ENCODE data around the gene NR1H3. TPM values are rescaled to one million over a fixed set of nuclear protein-coding genes. Genes with fewer than 3 reads are reported as not detected.

Gene NR1H3
- total RNA-seq, 1 experiment from 2014 or later, result 31.6 TPM

DNA sequence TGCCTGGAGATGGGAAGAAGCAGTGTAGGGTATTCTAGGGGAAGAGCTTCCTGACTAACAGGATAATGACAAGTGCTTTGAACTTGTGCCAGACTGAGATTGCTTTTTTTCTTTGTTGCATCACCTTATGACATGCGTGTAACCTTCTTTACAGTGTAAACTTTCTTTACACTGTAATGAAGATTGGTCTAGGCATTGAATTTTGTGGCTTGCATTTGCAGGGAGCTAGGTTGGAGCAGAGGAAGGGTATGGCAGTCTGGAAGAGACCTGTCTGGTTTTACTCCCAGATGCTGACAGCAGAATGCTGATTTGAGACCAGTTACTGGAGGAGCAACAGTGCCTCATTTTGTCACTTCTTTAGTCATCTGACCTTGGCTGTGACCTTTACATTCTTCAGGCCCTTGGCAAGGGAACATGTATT, 37.4 kb upstream of the NR1H3 start:
- Histone ChIP-seq H3F3A (ENCODE audit: low read length, unreplicated experiment) (no peaks in the 10 kb centered on the region), H4K20me1 (ENCODE audit: low read length) (no peaks in the 10 kb centered on the region), H2AFZ (ENCODE audit: low read length) (no peak overlapping the region), H3K79me2 (ENCODE audit: low read length) (peaks cover 30% of the 10 kb centered on the region), H3K36me3 (ENCODE audit: low read depth, low read length) (no peaks in the 10 kb centered on the region), H3K9me2 (replicated peaks; ENCODE audit: low read length) (no peaks in the 10 kb centered on the region), H3K4me1 (ENCODE audit: insufficient read depth, low read length) (peaks cover 25% of the 10 kb centered on the region), H3K4me3 (ENCODE audit: low read length) (no peak overlapping the region), H3K9me3 (ENCODE audit: low read length) (no peaks in the 10 kb centered on the region), H3K27me3 (ENCODE audit: low read length) (no peaks in the 10 kb centered on the region), H3K4me2 (ENCODE audit: low read length) (peak overlapping the region; percentile 31), H3K27ac (ENCODE audit: low read length) (0 out of 2 replicates have a peak overlapping the region, but pooled peaks have one; percentile 16), H3K9ac (ENCODE audit: low read length) (no peak overlapping the region)
- TF ChIP-seq CTCF (conservative IDR thresholded peaks at IDR 0.05; ENCODE audit: low read depth, low read length), result no peak
- no peak for TF ChIP-seq EZH2phosphoT487 (IDR thresholded peaks at IDR 0.05; ENCODE audit: borderline replicate concordance, low read length)
- DNase-seq, result peak; percentile 70
- intact Hi-C loops (cut with micrococcal nuclease), result no loop called here
- ChIA-PET POLR2A (ENCODE audit: unreplicated experiment) (interaction anchor here (0.5 to 0.6 kb wide), 3 partner anchors 10 to 331 kb away, joined by 3 to 27 read pairs (median 3); no protein-coding TSS in a partner anchor), CTCF (interaction anchor here (0.6 kb wide), 1 partner anchor 36 kb away, joined by 16 read pairs; no protein-coding TSS in a partner anchor)
- BruUV-seq (replicated peaks), result no TSS peak
- peak; percentile 31 for ATAC-seq

DNA sequence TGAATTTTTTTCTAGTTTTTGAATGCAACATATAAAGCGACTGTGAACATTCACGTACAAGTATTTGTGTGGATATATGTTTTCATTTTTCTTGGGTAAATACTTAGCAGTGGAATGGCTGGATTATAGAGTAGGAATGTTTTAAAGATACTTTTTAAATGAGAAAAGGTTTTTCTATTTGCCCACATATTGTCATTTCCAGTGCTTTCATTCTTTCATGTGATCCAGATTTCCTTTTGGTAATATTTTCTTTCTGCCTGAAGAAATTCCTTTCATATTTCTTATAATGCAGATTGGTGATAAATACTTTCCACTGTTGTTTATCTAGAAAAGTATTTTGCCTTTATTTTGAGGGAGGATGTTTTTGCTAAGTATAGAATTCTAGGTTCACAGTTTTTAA, 35.1 kb upstream of the NR1H3 start:
- no peak overlapping the region for H3K9ac ChIP-seq (ENCODE audit: low read length)
- H3K9me3 ChIP-seq (ENCODE audit: low read length), result no peaks in the 10 kb centered on the region
- no peak overlapping the region for H3K4me3 ChIP-seq (ENCODE audit: low read length)
- DNase-seq (no peak), ATAC-seq (no peak)
- no TSS peak for BruUV-seq (replicated peaks)
- no peaks in the 10 kb centered on the region for H3K27me3 ChIP-seq (ENCODE audit: low read length)
- H3K79me2 ChIP-seq (ENCODE audit: low read length), result peaks cover 15% of the 10 kb centered on the region
- no peak overlapping the region for H3K27ac ChIP-seq (ENCODE audit: low read length)
- POLR2A ChIA-PET (ENCODE audit: unreplicated experiment), result no interaction called here
- intact Hi-C loops (cut with micrococcal nuclease), result no loop called here
- H2AFZ ChIP-seq (ENCODE audit: low read length), result no peak overlapping the region
- peaks cover 13% of the 10 kb centered on the region for H3K4me1 ChIP-seq (ENCODE audit: insufficient read depth, low read length)
- H3K4me2 ChIP-seq (ENCODE audit: low read length), result no peak overlapping the region
- TF ChIP-seq EZH2 (IDR thresholded peaks at IDR 0.05; ENCODE audit: low read length, unreplicated experiment), result no peak
- TF ChIP-seq EZH2phosphoT487 (IDR thresholded peaks at IDR 0.05; ENCODE audit: borderline replicate concordance, low read length), result no peak
- CTCF ChIA-PET, result no interaction called here
- no peaks in the 10 kb centered on the region for H4K20me1 ChIP-seq (ENCODE audit: low read length)
- H3F3A ChIP-seq (ENCODE audit: low read length, unreplicated experiment), result no peaks in the 10 kb centered on the region
- H3K9me2 ChIP-seq (replicated peaks; ENCODE audit: low read length), result no peaks in the 10 kb centered on the region
- no peaks in the 10 kb centered on the region for H3K36me3 ChIP-seq (ENCODE audit: low read depth, low read length)

GRCh38 chr11:47225552-47226400, 32.0 kb upstream of the NR1H3 start:
- Histone ChIP-seq H3K9me3 (ENCODE audit: low read length) (no peaks in the 10 kb centered on the region), H3K79me2 (ENCODE audit: low read length) (no peaks in the 10 kb centered on the region), H3K27me3 (ENCODE audit: low read length) (no peaks in the 10 kb centered on the region), H3K9me2 (replicated peaks; ENCODE audit: low read length) (no peaks in the 10 kb centered on the region), H3F3A (ENCODE audit: low read length, unreplicated experiment) (no peaks in the 10 kb centered on the region), H3K36me3 (ENCODE audit: low read depth, low read length) (no peaks in the 10 kb centered on the region), H4K20me1 (ENCODE audit: low read length) (no peaks in the 10 kb centered on the region), H3K27ac (ENCODE audit: low read length) (no peak overlapping the region), H3K4me1 (ENCODE audit: insufficient read depth, low read length) (no peaks in the 10 kb centered on the region; the same call in 1 of the 2 replicates), H2AFZ (ENCODE audit: low read length) (no peak overlapping the region), H3K4me2 (ENCODE audit: low read length) (no peak overlapping the region), H3K4me3 (ENCODE audit: low read length) (no peak overlapping the region), H3K9ac (ENCODE audit: low read length) (no peak overlapping the region)
- ATAC-seq (0 out of 2 replicates have a peak, but pooled peaks have one; percentile 29), DNase-seq (no peak)
- TF ChIP-seq EZH2phosphoT487 (IDR thresholded peaks at IDR 0.05; ENCODE audit: borderline replicate concordance, low read length) (no peak), EZH2 (IDR thresholded peaks at IDR 0.05; ENCODE audit: low read length, unreplicated experiment) (no peak), CTCF (conservative IDR thresholded peaks at IDR 0.05; ENCODE audit: low read depth, low read length) (no peak)
- CTCF ChIA-PET, result no interaction called here
- intact Hi-C loops (cut with micrococcal nuclease), result no loop called here
- BruUV-seq (replicated peaks), result no TSS peak
- POLR2A ChIA-PET (ENCODE audit: unreplicated experiment), result no interaction called here
